PC-3 (cell line): ENCODE data around the gene TSPAN32. TPM values are rescaled to one million over a fixed set of nuclear protein-coding genes. Genes with fewer than 3 reads are reported as not detected.

Source experiments
- ATAC-seq: fragments of 200-7000 bp; cut with Tn5 transposase; 2 replicates; pipeline ENCODE4 v1.9.1; 2020; ENCODE audit warnings: mild to moderate bottlenecking, moderate library complexity
- BruUV-seq: library from RNA; stranded (reverse); fragments of 400-500 nt; replicated peaks from 2 replicates; lab custom pipeline; 2021; lab: Mats Ljungman, UMichigan
- CTCF ChIA-PET: fragments of 300-600 bp; sonication (Branson Sonifier 250); formaldehyde crosslinking; loops from one replicate; lab custom pipeline; 2022; ENCODE audit warnings: antibody characterized with exemption; lab: Charles Lee
- POLR2A ChIA-PET: fragments of 300-600 bp; sonication (Branson Sonifier 250); formaldehyde crosslinking; loops from one replicate; lab custom pipeline; 2022; ENCODE audit warnings: antibody characterized with exemption; ENCODE audit not compliant: unreplicated experiment; lab: Charles Lee
- DNase-seq: peaks from one replicate; pipeline ENCODE4 v3.0.0-alpha.2; 2015
- H2AFZ ChIP-seq: fragments of 300-600 bp; sonication (generic); 2 replicates; pipeline ENCODE4 v1.6.0; 2016; ENCODE audit warnings: antibody characterized with exemption, low read length
- H3F3A ChIP-seq: fragments of 300-600 bp; sonication (generic); one replicate; pipeline ENCODE4 v1.6.0; 2017; ENCODE audit warnings: antibody characterized with exemption, low read length, control low read depth, mild to moderate bottlenecking; ENCODE audit not compliant: unreplicated experiment
- H3K27ac ChIP-seq: fragments of 300-600 bp; sonication (generic); 2 replicates; pipeline ENCODE4 v1.5.1; 2016; ENCODE audit warnings: mild to moderate bottlenecking, low read length
- H3K27me3 ChIP-seq: fragments of 300-600 bp; sonication (generic); 2 replicates; pipeline ENCODE4 v1.6.1; 2016; ENCODE audit warnings: low read length, mixed read lengths
- H3K36me3 ChIP-seq: fragments of 300-600 bp; sonication (generic); 2 replicates; pipeline ENCODE4 v1.6.1; 2016; ENCODE audit warnings: low read depth, mixed run types, low read length, mixed read lengths
- H3K4me1 ChIP-seq: fragments of 300-600 bp; sonication (generic); 2 replicates; pipeline ENCODE4 v1.5.1; 2016; ENCODE audit warnings: low read length; ENCODE audit not compliant: insufficient read depth
- H3K4me2 ChIP-seq: fragments of 300-600 bp; sonication (generic); 2 replicates; pipeline ENCODE4 v1.6.0; 2016; ENCODE audit warnings: low read length
- H3K4me3 ChIP-seq: fragments of 300-600 bp; sonication (generic); 2 replicates; pipeline ENCODE4 v1.5.1; 2016; ENCODE audit warnings: mild to moderate bottlenecking, low read length, mixed read lengths
- H3K79me2 ChIP-seq: fragments of 300-600 bp; sonication (generic); 2 replicates; pipeline ENCODE4 v1.6.1; 2017; ENCODE audit warnings: low read length, mixed read lengths
- H3K9ac ChIP-seq: fragments of 300-600 bp; sonication (generic); 2 replicates; pipeline ENCODE4 v1.6.0; 2016; ENCODE audit warnings: mild to moderate bottlenecking, low read length
- H3K9me2 ChIP-seq: fragments of 300-600 bp; sonication (generic); replicated peaks from 2 replicates; pipeline ENCODE4 v1.6.1; 2016; ENCODE audit warnings: mixed run types, low read length, mixed read lengths
- H3K9me3 ChIP-seq: fragments of 300-600 bp; sonication (generic); 2 replicates; pipeline ENCODE4 v1.6.1; 2016; ENCODE audit warnings: low read length, mixed read lengths
- H4K20me1 ChIP-seq: fragments of 300-600 bp; sonication (generic); 2 replicates; pipeline ENCODE4 v1.6.1; 2016; ENCODE audit warnings: low read length, mixed read lengths
- CTCF ChIP-seq: fragments of 300-600 bp; sonication (generic); conservative IDR thresholded peaks from 2 replicates; pipeline ENCODE4 v1.5.1; 2017; ENCODE audit warnings: antibody characterized with exemption, low read depth, mild to moderate bottlenecking, low read length
- EZH2 ChIP-seq: fragments of 300-600 bp; sonication (generic); IDR thresholded peaks from one replicate; pipeline ENCODE4 v1.6.1; 2017; ENCODE audit warnings: antibody characterized with exemption, mild to moderate bottlenecking, low read length; ENCODE audit not compliant: unreplicated experiment
- EZH2phosphoT487 ChIP-seq: fragments of 300-600 bp; sonication (generic); IDR thresholded peaks from 2 replicates; pipeline ENCODE4 v1.6.1; 2018; ENCODE audit warnings: mild to moderate bottlenecking, antibody characterized with exemption, low read length, borderline replicate concordance
- intact Hi-C: fragments of 100-400 bp; cut with micrococcal nuclease; formaldehyde crosslinking; loops from 2 replicates; pipeline ENCODE4 v1.9.0; 2023
- total RNA-seq: library from RNA; depleted of rRNA; stranded (reverse); fragments of >200 nt; gene quantifications from 2 replicates; pipeline ENCODE4 v1.2.3, GENCODE V29; 2014

The TSPAN32 gene
- total RNA-seq, 1 experiment from 2014 or later: not detected

GRCh38 chr11:2298795-2299761, 2.7 kb upstream of the TSPAN32 start:
- Histone ChIP-seq H3K4me1 (no peaks in the 10 kb centered on the region), H3K27ac (no peak overlapping the region), H3K4me3 (no peak overlapping the region), H3K79me2 (no peaks in the 10 kb centered on the region), H3K9me3 (no peaks in the 10 kb centered on the region), H3K4me2 (no peak overlapping the region), H3K36me3 (no peaks in the 10 kb centered on the region), H3F3A (no peaks in the 10 kb centered on the region), H3K9me2 (no peaks in the 10 kb centered on the region), H4K20me1 (no peaks in the 10 kb centered on the region), H2AFZ (no peak overlapping the region), H3K27me3 (no peaks in the 10 kb centered on the region), H3K9ac (no peak overlapping the region)
- TF ChIP-seq CTCF (peak; percentile 76), EZH2phosphoT487 (no peak)
- BruUV-seq: no TSS peak
- intact Hi-C loops: loop anchor here (1.0 kb wide), 1 partner anchor 102 kb away; no protein-coding TSS in a partner anchor
- ChIA-PET POLR2A (no interaction called here), CTCF (interaction anchor here (0.5 kb wide), 1 partner anchor 11 kb away, joined by 3 read pairs; no protein-coding TSS in a partner anchor)
- ATAC-seq (peak; percentile 73), DNase-seq (peak; percentile 70)

- H3K27ac ChIP-seq: no peak overlapping the region
- no TSS peak for BruUV-seq
Observed at GRCh38 chr11:2299773-2300172, 2.0 kb upstream of the TSPAN32 start.

More at GRCh38 chr11:2299773-2300172, 2.0 kb upstream of the TSPAN32 start:
- Histone ChIP-seq H3K27me3 (no peaks in the 10 kb centered on the region), H3K9me2 (no peaks in the 10 kb centered on the region), H3K4me2 (no peak overlapping the region), H3F3A (no peaks in the 10 kb centered on the region), H3K9me3 (no peaks in the 10 kb centered on the region), H3K4me1 (no peaks in the 10 kb centered on the region), H4K20me1 (no peaks in the 10 kb centered on the region), H3K36me3 (no peaks in the 10 kb centered on the region), H3K79me2 (no peaks in the 10 kb centered on the region), H3K9ac (no peak overlapping the region), H3K4me3 (no peak overlapping the region), H2AFZ (no peak overlapping the region)
- DNase-seq: no peak
- TF ChIP-seq EZH2: no peak
- TF ChIP-seq EZH2phosphoT487: no peak
- TF ChIP-seq CTCF: no peak
- intact Hi-C loops: loop anchor here (1.0 kb wide), 1 partner anchor 102 kb away; no protein-coding TSS in a partner anchor
- ChIA-PET POLR2A (no interaction called here), CTCF (no interaction called here)
- ATAC-seq: no peak
